ENCODE measurements around the gene CCDC85C. TPM values are rescaled to one million over a fixed set of nuclear protein-coding genes. Genes with fewer than 3 reads are reported as not detected.

CCDC85C gene
- total RNA-seq, 1 experiment from 2014 or later: 36.4 TPM

GRCh38 chr14:99471731-99472130, 132.3 kb downstream of the CCDC85C start:
- Histone ChIP-seq H3K9me3 (ENCODE audit: low read length) (no peaks in the 10 kb centered on the region), H3K79me2 (ENCODE audit: low read length) (peaks cover 99% of the 10 kb centered on the region), H3K4me3 (ENCODE audit: low read length) (no peak overlapping the region), H2AFZ (ENCODE audit: low read length) (no peak overlapping the region), H3K9me2 (replicated peaks; ENCODE audit: low read length) (no peaks in the 10 kb centered on the region), H3K27me3 (ENCODE audit: low read length) (no peaks in the 10 kb centered on the region), H3K9ac (ENCODE audit: low read length) (no peak overlapping the region), H3K4me1 (ENCODE audit: insufficient read depth, low read length) (peaks cover 18% of the 10 kb centered on the region; the same call in 1 of the 2 replicates), H3K27ac (ENCODE audit: low read length) (no peak overlapping the region), H3K4me2 (ENCODE audit: low read length) (no peak overlapping the region), H3K36me3 (ENCODE audit: low read depth, low read length) (no peaks in the 10 kb centered on the region), H4K20me1 (ENCODE audit: low read length) (peaks cover 57% of the 10 kb centered on the region; the same call in 1 of the 2 replicates), H3F3A (ENCODE audit: low read length, unreplicated experiment) (no peaks in the 10 kb centered on the region)
- ATAC-seq (no peak), DNase-seq (no peak)
- no peak for TF ChIP-seq CTCF (conservative IDR thresholded peaks at IDR 0.05; ENCODE audit: low read depth, low read length)
- no peak for TF ChIP-seq EZH2 (IDR thresholded peaks at IDR 0.05; ENCODE audit: low read length, unreplicated experiment)
- TF ChIP-seq EZH2phosphoT487 (IDR thresholded peaks at IDR 0.05; ENCODE audit: borderline replicate concordance, low read length): no peak
- intact Hi-C loops (cut with micrococcal nuclease): no loop called here
- no TSS peak for BruUV-seq (replicated peaks)
- ChIA-PET CTCF (interaction anchor here (0.7 kb wide), 1 partner anchor 83 kb away, joined by 3 read pairs; no protein-coding TSS in a partner anchor), POLR2A (ENCODE audit: unreplicated experiment) (no interaction called here)

GRCh38 chr14:99468836-99469592, 135.0 kb downstream of the CCDC85C start:
- peaks cover 84% of the 10 kb centered on the region for H3K79me2 ChIP-seq (ENCODE audit: low read length)
- ATAC-seq (peak; percentile 87), DNase-seq (peak; percentile 32)
- H3K9ac ChIP-seq (ENCODE audit: low read length): no peak overlapping the region
- no peak overlapping the region for H2AFZ ChIP-seq (ENCODE audit: low read length)
- H3K4me2 ChIP-seq (ENCODE audit: low read length): no peak overlapping the region
- ChIA-PET POLR2A (ENCODE audit: unreplicated experiment) (interaction anchor here (0.6 kb wide), 2 partner anchors 12 to 397 kb away, joined by 3 to 4 read pairs; partner anchors contain the start of genes CCNK and SETD3), CTCF (interaction anchor here (0.6 kb wide), 1 partner anchor 11 kb away, joined by 4 read pairs; no protein-coding TSS in a partner anchor)
- intact Hi-C loops (cut with micrococcal nuclease): no loop called here
- BruUV-seq (replicated peaks): no TSS peak
- H3K36me3 ChIP-seq (ENCODE audit: low read depth, low read length): no peaks in the 10 kb centered on the region
- H4K20me1 ChIP-seq (ENCODE audit: low read length): peaks cover 49% of the 10 kb centered on the region; the same call in 1 of the 2 replicates
- H3K9me3 ChIP-seq (ENCODE audit: low read length): no peaks in the 10 kb centered on the region
- H3K4me1 ChIP-seq (ENCODE audit: insufficient read depth, low read length): peaks cover 18% of the 10 kb centered on the region; the same call in 1 of the 2 replicates
- no peaks in the 10 kb centered on the region for H3F3A ChIP-seq (ENCODE audit: low read length, unreplicated experiment)
- no peaks in the 10 kb centered on the region for H3K27me3 ChIP-seq (ENCODE audit: low read length)
- no peak overlapping the region for H3K4me3 ChIP-seq (ENCODE audit: low read length)
- H3K27ac ChIP-seq (ENCODE audit: low read length): no peak overlapping the region
- no peaks in the 10 kb centered on the region for H3K9me2 ChIP-seq (replicated peaks; ENCODE audit: low read length)
- no peak for TF ChIP-seq EZH2phosphoT487 (IDR thresholded peaks at IDR 0.05; ENCODE audit: borderline replicate concordance, low read length)
- no peak for TF ChIP-seq EZH2 (IDR thresholded peaks at IDR 0.05; ENCODE audit: low read length, unreplicated experiment)
- TF ChIP-seq CTCF (conservative IDR thresholded peaks at IDR 0.05; ENCODE audit: low read depth, low read length): no peak

- Histone ChIP-seq H3F3A (ENCODE audit: low read length, unreplicated experiment) (no peaks in the 10 kb centered on the region), H3K27me3 (ENCODE audit: low read length) (no peaks in the 10 kb centered on the region), H4K20me1 (ENCODE audit: low read length) (peaks cover 41% of the 10 kb centered on the region; the same call in 1 of the 2 replicates), H3K36me3 (ENCODE audit: low read depth, low read length) (no peaks in the 10 kb centered on the region), H3K9ac (ENCODE audit: low read length) (no peak overlapping the region), H3K4me1 (ENCODE audit: insufficient read depth, low read length) (peaks cover 13% of the 10 kb centered on the region; the same call in 1 of the 2 replicates), H2AFZ (ENCODE audit: low read length) (no peak overlapping the region), H3K4me2 (ENCODE audit: low read length) (no peak overlapping the region), H3K27ac (ENCODE audit: low read length) (no peak overlapping the region), H3K79me2 (ENCODE audit: low read length) (peaks cover 74% of the 10 kb centered on the region), H3K4me3 (ENCODE audit: low read length) (no peak overlapping the region), H3K9me2 (replicated peaks; ENCODE audit: low read length) (no peaks in the 10 kb centered on the region), H3K9me3 (ENCODE audit: low read length) (no peaks in the 10 kb centered on the region)
- TF ChIP-seq CTCF (conservative IDR thresholded peaks at IDR 0.05; ENCODE audit: low read depth, low read length) (no peak), EZH2phosphoT487 (IDR thresholded peaks at IDR 0.05; ENCODE audit: borderline replicate concordance, low read length) (no peak), EZH2 (IDR thresholded peaks at IDR 0.05; ENCODE audit: low read length, unreplicated experiment) (no peak)
- ChIA-PET POLR2A (ENCODE audit: unreplicated experiment) (no interaction called here), CTCF (no interaction called here)
- DNase-seq (no peak), ATAC-seq (no peak)
- intact Hi-C loops (cut with micrococcal nuclease): no loop called here
- no TSS peak for BruUV-seq (replicated peaks)
These were observed 135.9 kb downstream of the CCDC85C start for GRCh38 chr14:99468081-99468480.

Data from PC-3 (cell line).